Measurements from ENCODE around the gene SETD3.
A peak's percentile ranks its signal among the peaks of the same experiment; 100 is the strongest.

Gene SETD3

DNA sequence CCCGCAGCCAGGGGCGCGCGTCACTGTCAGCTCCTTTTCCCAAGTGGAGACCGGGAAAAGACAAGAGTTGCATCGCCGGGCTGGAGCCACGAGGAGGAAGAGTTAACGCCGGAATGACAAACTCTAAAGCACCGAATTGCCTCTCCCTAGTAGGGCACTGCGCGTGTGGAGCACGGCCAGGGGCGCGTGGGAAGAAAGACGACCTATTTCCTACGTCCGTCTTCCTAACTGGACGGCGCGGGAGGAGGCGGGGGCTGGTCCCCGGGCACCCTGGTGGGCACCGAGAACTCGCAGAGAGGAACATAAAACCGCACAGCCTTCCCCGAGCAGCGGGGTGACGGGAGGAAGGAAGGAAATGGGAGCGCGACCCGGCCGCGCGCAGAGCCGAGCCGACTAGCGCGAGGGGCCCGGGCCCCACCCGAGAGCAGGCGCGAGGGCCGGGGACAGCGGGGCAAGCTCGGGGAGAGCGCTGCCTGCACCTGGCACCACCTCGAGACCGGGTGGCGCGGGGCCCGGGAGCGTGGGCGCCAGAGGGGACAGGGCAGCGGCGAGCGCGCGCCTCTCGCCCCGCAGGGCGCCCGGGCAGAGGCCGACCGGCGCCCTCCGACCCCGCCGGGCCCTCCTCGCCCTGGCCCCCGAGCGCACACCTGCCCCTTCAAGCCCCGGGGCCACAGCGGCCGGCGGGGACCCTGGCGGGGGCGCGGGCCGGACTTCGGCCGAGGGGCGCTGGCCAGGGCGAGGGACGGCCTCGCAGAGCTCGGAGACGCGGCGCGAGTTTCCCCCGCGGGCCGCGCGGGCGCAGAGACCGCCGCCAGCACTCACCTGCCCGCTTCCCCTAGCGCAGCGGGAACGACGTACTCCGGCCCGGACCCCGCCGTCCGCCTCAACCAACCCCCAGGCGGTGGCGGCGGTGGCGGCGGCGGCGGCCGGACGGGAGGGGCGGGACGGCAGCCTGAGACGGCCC is at the start of gene SETD3:
Gene SETD3, minus strand, starts transcription at position 954 of the 964 bp plus-strand sequence. CDS start 15,054 bp downstream, outside the sequence.
- no peak for DNase-seq

DNA sequence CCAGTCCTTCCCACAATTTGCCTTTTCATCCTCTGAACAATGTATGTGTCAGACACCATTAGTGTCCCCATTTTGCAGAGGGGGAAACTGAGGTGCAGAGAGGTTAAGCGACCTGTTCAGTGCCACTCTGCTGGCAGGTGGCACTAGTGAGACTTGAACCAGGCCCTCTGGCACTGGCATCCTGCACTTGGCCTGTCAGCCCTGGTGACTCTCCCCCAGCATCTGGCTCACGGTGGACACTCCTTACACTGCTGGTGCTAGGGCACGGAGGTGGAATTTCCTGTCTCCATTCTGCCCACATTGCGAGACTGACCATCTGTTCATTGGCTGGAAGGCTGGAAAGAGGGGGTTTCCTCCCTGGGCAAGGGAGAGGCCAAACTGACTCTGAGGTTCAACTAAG is 49.2 kb upstream of the SETD3 start:
- DNase-seq, result no peak

DNA sequence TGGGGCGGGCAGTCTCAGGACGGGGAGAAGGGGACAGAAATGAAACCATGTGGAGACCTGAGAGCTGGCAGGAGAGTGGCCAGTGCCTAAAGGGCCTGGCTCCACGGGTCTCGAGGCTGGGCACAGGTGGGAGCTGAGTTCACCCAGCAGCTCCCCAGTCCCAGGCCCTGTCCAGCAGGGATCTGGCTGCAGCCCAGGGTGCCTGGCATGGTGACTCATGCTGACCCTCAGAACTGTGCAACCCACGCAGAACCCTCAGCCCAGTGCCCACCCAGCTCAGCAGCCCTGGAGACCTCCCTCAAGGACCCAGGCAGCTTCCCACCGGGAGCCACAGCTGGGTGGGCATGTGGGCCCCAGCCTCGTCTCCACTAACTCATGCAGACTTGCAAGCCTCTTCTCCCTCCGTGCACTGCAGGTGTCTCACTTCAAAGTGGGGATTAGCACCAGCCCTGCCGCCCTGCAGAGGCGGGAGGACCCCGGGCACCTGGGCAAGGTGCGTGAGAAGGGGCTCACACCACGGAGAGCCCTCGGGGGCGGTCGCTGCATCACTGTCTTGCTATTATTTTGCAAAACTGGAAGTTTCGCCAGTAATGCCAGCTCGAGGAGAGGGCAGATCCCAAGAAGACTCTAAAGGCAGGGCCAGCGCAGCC is 46.9 kb upstream of the SETD3 start:
- no peak for DNase-seq

DNA sequence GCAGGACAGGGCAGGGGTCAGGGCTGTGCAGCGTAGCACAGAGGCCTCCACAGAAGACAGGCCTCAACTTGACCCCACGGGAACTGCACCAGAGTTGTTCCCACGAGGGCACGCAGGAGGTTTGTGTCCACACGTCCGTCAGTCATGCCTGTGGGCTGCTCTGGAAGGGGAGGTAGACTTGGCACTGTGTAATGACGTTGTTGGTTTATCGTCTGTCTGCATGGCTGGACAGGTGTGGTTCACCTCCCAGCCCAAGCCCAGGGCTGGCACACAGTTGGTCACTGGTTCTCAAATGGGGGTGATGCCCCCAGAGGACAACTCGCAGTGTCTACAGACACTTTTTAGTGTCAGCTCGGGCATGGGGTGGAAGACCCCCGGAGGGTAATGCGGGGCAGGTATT is 46.4 kb upstream of the SETD3 start:
- DNase-seq, result no peak

DNA sequence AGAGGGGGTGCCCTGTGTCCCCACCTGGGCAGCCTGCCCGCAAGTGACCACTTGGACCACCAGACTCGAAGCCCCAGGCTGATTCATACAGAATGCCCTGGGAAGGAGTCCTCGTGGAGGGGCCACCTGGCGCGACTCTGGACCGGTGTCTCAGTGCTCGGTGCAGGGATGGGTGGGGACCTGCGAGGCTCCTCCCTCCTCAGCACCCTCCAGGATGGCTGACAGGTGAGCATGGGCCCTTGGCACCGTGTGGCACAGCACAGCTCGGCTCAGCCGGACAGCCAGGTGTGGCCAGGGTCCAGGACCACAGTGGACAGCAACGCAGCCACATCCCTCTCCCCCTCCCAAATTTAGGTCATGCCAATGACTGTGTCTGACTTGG is 45.0 kb upstream of the SETD3 start:
- no peak for DNase-seq

DNA sequence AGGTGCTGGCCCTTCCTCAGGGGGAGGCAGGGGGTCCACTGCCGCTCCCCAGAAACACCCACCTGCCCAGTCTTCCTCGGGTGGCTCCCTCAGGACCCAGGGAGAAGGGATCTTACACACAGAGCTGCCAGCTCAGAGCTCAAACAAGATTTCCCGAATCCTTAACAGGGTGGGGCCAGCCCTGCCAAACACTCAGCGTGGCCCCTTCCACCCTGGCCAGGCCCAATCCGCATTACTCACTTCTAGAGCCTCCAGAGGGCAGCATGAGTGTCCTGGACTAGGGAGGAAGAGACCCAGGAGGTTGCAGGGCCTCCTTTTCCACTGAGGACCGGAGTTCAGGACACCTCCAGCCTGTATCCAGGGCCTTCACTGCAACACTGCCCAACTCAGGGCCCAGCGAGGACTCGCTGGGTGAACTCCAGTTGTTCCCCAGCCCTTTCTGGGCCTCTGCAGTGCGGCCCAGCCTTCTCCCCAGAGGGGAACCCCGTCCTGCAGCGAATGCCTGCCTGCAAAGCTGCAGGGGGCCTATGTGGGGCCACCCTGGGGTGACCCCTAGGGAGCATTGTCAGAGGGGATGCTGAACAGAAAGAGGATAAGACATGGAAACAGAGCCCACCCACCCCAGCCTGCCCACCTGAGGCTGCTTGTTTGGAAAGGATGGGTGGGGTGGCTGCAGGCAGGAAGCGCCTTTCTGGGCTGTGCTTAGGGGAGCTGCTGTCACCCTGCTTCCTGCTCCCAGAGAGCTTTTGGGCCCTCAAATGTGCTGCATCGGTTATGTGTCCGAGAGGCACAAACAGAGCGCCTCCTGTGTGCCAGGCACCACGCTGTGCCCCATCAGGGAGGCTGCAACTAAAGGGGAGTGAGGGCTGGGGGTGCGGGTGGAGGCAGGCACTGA is 44.4 kb upstream of the SETD3 start:
- DNase-seq, result no peak

DNA sequence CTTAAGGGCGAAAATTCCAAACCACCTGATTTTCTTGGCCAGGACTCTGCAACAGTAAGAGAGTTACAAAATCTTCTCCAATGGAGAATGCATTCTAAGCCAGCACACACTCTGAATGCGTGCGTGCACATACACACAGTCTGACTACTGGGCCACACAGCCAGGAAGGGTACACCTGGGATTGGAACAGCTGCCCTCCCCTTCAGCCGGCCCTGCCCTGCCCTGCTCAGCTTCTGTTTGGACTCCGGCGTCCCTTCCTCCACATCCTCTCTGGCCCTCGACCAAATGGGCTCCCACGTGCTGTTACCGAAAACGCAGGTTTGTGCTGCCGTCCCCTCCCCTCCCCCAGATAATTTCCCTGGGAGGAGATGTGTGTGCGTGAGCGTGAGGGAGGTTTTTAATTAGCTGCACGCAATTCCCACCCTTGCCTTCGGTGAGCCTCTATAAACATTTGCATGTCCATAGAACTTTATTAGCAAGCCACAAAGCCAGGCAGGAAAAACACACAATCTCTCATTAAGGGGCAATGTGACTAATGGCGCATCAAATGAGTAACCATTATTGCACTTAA is 43.5 kb upstream of the SETD3 start:
- no peak for DNase-seq

DNA sequence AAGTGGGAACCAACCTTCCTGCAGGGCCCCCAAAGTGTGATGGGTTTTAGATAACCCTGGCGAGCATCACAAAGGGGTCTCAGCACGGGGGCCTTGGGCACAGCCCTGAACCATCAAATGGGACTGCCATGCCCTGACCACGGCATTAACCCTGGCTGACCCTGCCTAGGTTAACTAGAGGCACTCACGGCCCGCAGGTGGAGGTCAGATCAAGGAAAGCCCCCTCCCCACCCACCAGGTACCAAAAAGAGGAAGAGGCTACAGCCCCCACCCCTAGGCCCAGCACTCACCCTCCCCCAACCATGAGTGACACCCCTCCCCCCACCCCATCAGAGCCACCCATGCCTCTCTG is 43.0 kb upstream of the SETD3 start:
- no peak for DNase-seq

DNA sequence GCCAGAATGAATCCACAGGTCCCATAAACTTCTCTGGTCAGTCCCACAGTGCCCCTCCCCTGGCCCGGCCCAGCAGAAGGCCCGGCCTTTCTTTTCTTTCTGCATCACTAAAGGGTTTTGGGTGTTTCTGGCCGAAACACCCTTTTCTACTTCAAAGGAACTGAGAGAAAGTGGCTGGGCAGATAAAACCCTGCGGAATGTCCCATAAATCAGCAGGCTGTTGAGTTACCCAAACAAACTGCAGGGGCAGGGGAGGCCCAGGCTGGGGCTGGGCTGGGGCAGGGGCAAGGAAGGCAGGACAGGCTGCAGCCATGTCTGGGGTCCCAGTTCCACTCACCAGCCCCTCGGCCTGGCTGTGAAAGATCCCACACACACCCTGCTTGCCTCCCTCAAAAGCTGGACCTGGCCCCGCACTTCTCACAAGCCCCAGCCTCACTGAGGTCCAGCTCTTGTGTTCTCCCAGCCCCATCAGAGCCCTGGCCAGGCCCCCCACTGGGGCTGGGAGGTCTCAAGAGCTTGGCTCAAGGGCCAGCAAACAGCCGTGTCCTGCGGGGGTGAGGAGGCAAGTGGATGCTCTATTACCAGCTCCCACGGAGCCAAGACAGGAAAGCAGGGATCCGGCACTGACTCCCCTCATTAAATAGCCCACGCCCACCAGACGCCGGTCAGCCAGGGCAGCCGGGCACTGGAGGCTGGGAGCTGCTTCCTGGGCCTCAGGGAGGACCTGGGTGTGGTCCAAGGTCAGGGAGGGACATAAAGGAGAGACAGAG is 42.5 kb upstream of the SETD3 start:
- no peak for DNase-seq

DNA sequence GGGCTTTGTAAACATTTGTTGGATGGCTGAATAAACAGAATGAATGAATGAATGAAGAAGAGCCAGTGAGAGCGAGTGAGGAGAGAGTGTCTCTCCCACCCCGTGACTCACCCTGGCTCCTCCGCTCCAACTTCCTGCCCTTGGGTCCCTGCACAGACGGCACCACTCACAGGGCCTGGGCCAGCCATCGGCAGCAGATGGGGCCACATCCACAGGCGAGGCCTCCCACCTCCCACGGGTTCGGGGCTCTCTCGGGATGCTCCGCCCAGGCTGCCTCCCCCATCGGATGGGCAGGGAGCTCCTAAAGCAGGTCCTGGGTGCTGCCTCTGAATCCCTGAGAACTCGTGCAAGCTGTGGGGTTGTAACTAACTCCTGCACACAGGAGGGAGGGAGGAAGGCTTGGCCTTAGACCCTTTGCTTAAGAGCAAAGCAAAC is 41.8 kb upstream of the SETD3 start:
- no peak for DNase-seq

DNA sequence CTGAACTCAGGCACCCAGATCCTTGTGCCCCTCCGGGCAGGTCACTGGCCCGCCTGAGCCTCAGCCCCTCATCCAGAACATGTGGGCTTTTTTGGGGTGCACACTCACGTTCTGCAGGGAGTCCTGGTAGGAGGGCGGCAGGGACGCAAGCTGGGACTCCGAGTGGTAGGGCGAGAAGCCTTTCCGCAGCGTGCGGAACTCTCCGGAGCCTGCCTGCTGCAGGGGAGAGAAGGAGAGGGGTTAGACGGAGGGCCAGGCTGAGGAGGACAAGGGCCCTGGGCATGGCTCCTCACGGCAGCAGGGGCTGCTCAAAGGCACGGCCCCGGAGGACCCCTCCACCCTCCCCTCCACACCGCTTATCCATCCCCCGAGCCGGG is 41.4 kb upstream of the SETD3 start:
- DNase-seq, result no peak

DNA sequence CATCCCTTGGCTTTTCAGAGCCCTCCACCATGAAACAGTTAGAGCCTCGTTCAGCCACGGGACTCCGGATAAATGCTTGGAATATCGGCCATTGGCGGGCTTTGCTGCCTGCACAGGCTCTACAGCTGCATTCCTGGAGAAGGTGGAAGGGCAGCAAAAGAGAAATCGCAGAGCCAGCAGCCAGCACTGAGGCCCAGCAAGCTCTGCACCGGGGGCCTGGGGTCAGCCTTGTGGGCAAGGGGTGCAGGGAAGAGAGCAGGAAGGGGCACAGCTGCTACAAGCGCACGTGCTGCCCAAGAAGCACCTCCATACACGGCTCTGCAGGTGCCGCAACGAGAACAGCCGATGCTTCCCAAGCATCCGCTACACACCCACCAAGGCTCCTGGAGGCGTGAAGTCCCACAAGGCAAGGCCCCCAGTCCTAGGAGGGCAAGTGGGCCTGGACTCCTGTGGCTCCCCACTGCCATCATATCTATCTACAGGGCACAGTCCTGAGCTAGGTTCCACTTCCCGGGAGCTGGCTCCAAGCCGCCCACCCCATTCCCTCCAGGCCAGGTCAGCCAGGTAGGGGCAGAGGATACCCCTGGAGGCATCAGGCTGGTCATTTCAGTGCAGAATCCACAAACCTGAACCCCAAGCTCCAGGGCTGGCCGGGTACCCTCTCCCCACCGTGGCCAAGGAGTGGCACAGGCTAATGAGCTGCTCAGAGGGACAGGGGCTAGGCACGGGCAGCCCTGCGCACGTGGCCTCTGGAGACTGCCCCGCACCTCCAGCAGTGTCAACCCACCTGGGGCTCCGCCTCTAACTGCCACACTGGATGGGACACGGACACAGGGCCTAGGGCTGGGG is 40.7 kb upstream of the SETD3 start:
- no peak for DNase-seq

DNA sequence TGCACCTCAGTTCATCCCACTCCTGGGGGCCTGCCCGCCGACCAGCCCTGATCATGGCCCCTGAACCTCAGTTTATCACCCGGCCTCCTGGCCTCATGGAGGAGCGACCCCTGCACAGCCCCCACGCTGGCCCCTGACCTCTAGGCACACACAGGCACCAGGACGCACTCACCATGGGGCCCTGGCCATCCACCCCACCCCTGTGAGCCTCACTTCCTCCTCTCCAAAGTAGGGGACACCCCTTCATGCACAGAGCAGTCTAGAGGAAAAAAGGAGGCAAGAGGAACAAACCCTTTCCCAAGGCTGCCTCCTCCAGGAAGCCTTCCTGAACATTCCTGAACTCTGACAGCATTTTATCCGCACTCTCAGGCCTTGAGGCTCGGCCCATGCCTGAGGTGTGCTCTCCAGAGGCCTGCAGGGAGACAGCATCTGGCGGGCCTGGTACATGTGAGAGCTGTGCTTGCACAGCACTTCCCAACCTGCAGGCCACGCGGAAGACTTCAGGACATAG is 40.0 kb upstream of the SETD3 start:
- no peak for DNase-seq

DNA sequence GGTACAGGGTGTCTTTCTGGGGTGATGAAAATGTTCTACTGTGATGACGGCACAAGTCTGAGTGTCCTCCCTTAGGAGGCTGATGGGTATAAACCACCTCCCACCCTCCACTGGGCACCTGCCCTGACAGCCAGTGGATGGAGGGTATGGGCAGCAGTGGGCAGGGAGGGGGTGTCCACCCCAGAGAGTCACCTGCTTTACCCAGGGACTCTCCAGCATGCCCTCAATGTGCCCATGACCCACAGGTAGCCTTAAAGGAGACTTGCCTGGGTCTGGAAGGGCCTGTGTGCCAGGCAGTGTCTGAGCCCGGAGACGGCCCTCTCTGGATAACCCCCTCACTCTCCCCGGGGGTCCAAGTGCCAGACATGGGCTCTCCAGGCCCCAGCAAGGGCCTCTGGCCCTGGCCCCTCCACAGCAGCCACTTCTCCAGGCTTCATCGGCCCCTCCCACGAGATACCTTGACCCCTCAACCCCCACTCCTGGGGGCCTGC is 39.3 kb upstream of the SETD3 start:
- DNase-seq, result no peak

DNA sequence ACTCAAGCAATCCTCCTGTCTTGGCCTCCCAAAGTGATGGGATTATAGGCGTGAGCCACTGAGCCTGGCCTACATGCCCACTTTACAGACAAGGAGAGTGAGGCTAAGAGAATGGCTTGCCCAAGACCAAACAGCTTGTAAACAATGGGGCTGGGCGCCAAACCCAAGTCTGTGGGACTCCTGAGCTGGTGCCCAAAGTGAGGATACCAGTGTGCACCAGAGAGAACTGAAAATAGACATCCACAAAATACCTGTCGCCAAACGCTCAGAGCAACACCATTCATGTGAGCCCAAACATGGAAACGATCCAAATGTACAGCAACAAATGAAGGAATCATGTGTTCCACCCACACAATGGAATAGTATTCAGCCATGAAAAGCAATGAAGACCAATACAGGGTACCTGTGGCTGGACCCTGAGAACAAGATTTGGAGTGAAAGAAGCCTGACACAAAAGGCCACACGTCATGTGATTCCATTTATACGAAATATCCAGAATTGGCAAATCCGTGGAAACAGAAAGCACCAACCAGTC is 38.8 kb upstream of the SETD3 start:
- no peak for DNase-seq

DNA sequence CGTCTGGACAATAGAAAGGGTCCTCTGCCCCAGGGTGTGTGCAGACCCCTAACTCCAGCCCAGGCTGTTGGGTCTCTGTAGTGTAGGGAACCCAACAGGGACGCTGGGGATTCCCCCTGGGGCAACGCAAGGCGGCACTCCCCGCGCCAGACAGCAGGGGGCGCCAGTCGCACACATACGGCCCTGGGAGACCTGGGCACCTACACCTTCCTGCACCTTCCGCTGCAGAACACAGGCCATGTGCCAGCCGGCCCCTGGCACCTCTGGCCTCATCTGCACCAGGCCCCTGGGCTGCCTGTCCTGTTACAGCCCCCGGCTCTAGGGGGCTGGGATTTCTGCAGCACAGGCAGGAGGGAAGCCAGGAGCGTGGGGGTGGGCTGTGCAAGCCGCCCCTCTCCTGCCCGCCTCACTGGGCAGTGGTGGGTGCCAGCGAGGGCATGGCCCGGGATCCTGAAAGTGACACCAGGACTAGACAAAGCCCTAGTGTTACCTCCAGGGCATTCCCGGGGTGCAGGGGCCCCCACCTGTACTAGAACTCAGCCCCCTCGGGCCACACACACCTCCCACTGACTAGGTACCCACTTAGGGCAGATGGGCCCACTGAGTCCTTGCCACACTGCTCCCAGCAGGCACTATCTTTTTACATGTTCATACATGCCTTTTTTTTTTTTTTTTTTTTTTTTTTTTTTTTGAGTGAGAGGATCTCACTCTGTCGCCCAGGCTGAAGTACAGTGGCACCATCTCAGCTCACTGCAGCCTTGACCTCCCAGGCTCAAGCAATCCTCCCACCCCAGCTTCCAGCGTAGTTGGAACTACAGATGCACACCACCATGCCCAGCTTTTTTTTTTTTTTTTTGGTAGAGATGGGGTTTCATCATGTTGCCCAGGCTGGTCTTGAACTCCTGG is 38.0 kb upstream of the SETD3 start:
- DNase-seq, result peak; percentile 21 to 41

DNA sequence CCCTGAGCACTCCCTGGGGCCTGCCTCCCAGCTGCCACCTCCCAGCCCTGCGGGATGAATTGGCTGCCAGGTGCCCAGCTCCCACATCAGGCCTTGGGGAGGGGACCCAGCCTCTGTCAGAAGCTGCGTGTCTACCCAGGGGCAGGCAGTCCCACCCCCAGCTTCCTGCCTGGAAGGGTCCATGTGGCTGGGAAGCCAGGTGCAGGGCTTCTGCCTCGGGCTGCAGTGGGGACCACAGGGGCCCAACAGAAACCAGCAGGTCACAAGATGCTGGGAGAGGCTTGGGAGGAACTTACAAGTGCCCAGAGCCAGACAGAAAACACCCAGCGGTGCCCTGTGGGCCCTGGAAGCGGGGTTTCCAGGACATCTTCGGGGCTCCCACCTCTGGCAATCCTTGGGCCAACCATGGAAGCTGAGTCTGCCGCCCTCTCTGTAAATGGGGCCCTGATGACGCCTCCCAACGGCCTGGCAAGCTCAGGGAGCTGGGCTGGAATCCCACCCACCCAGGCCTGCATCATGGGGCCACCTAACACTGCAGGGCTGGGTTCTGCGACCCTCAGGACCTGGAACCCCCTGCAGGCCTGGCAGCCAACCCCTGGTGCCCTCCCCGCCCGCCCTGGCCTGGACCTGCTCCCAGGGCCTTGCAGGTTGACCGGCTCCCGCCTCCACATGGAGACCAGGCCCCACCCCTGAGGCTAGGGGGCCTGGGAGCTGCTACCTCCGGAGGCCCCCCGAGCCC is 37.2 kb upstream of the SETD3 start:
- no peak for DNase-seq

DNA sequence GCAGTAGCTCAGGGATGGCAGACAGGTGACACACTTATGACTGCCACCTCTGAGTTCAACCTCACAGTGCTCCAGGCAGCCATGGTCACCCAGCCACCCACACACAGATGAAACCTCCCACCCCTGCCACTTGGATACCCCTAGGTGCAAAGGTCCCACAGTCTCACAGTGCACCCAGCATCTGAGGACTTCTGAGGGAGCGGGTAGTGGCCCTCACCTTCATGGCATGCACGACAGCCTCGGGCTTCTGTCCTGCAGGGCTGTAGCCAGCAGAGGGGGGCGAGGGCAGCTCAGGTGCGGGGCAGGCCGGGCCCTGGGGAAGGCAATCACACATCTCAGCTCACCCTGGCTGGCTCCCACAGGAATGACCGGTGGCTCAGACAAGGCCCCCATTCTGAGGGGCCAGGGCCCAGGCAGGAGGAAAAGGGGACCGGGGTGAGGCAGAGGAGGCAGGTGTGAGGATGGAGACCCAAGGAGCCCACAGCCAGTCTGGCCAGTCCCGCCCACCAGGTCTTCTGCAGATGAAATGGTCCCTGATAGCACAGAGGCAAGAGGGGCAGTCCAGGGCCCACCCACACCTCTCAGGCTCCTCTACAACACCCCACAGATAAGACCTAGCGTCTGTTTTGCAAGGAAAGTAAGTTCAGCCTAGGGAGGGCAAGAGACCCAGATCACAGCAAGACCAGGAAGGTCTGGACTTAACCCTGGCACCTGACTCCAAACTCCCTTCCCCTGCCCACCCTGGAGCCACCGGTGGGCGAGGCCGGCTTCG is 36.4 kb upstream of the SETD3 start:
- DNase-seq, result no peak
